ENCODE measurements around the gene CRABP2. TPM values are rescaled to one million over a fixed set of nuclear protein-coding genes. Genes with fewer than 3 reads are reported as not detected.

The CRABP2 gene
- total and polyA plus RNA-seq, 2 donors (not counting 3 experiments of a cell fraction or from before 2014, with no cell fraction given), result 0.32 to 1.0 TPM

GRCh38 chr1:156690675-156691036 lies 14.7 kb downstream of the CRABP2 start:
- CTCF ChIA-PET, result interaction anchor here (0.8 to 16.7 kb wide), 24 partner anchors 13 to 238 kb away, joined by 3 to 546 read pairs (median 15); partner anchors contain the start of genes CRABP2, HAPLN2, INSRR and ISG20L2
- no peaks in the 10 kb centered on the region for H3K9me3 ChIP-seq (replicated peaks; ENCODE audit: control insufficient read depth, insufficient read depth, low read length)
- dilution Hi-C loops (cut with MboI; ENCODE audit: extremely low pct_ligation_motif_present, low sequenced_read_pairs), result no loop called here

More at GRCh38 chr1:156690675-156691036, 14.7 kb downstream of the CRABP2 start:
- no peaks in the 10 kb centered on the region for H3K79me2 ChIP-seq (ENCODE audit: control insufficient read depth, insufficient read depth, low read length)
- BruUV-seq (replicated peaks), result no TSS peak
- no peaks in the 10 kb centered on the region for H3K36me3 ChIP-seq (ENCODE audit: control insufficient read depth in 2 of 2, extremely low read depth in 1 of 2, insufficient read depth in 2 of 2, low read length in 2 of 2)
- POLR2A ChIA-PET, result interaction anchor here (1.1 kb wide), 1 partner anchor 35 kb away, joined by 6 read pairs; no protein-coding TSS in a partner anchor
- intact Hi-C loops (cut with micrococcal nuclease), result no loop called here
- no peak overlapping the region for H3K27ac ChIP-seq (ENCODE audit: insufficient read depth, low read depth, low read length)
- H3K4me1 ChIP-seq (ENCODE audit: control insufficient read depth, extremely low read depth, insufficient read depth, low read length), result no peaks in the 10 kb centered on the region
- H3K9ac ChIP-seq (replicated peaks; ENCODE audit: extremely low read depth, insufficient read depth, low read length), result no peak overlapping the region
- TF ChIP-seq EZH2 (IDR thresholded peaks at IDR 0.05; ENCODE audit: borderline replicate concordance, low read depth, low read length, severe bottlenecking) (no peak), MAX (IDR thresholded peaks at IDR 0.05; ENCODE audit: insufficient read depth, insufficient read length) (no peak), FOS (IDR thresholded peaks at IDR 0.05; ENCODE audit: borderline replicate concordance, insufficient read depth, low read length) (no peak), GATA2 (IDR thresholded peaks at IDR 0.05; ENCODE audit: insufficient read depth, insufficient read length, low read depth, low read length) (no peak), CTCF (IDR thresholded peaks at IDR 0.05; ENCODE audit: extremely low read depth in 1 of 2, insufficient read depth in 1 of 2, low read depth in 1 of 2, low read length in 2 of 2) (no peak), POLR2A (IDR thresholded peaks at IDR 0.05; ENCODE audit: low read depth, low read length) (no peak), POLR2AphosphoS5 (IDR thresholded peaks at IDR 0.05; ENCODE audit: insufficient read depth, low read depth, low read length) (no peak), MYC (IDR thresholded peaks at IDR 0.05; ENCODE audit: low read depth, low read length) (no peak), JUN (IDR thresholded peaks at IDR 0.05; ENCODE audit: borderline replicate concordance, insufficient read depth, insufficient read length, low read depth) (no peak)
- peaks cover 12 to 20% of the 10 kb centered on the region in 2 experiments for H3K27me3 ChIP-seq (ENCODE audit: control insufficient read depth in 2 of 2, insufficient read depth in 2 of 2, low read length in 2 of 2)
- no peak overlapping the region for H3K4me3 ChIP-seq (replicated peaks in 1 of 3; ENCODE audit: insufficient read depth in 1 of 3, low read depth in 1 of 3, low read length in 3 of 3)
- H2AFZ ChIP-seq (ENCODE audit: low read depth, low read length), result no peak overlapping the region
- FAIRE-seq, result no peak
- no peaks in the 10 kb centered on the region for H3K9me1 ChIP-seq (replicated peaks; ENCODE audit: control insufficient read depth, extremely low read depth, insufficient read depth, low read length)
- no peak for DNase-seq (ENCODE audit: low read depth, low spot score)
- H4K20me1 ChIP-seq (replicated peaks; ENCODE audit: control insufficient read depth, extremely low read depth, insufficient read depth, low read length), result no peaks in the 10 kb centered on the region
- H3K4me2 ChIP-seq (ENCODE audit: insufficient read depth, low read length), result no peak overlapping the region

Measured in endothelial cell of umbilical vein (primary cell).